Cortex of kidney (tissue), 1 donor: ENCODE measurements around the gene SLC16A4.

ENCODE experiments used
- DNase-seq: peaks from one replicate; lab custom pipeline; 2025; lab: John Stamatoyannopoulos, UW

The SLC16A4 gene

DNA sequence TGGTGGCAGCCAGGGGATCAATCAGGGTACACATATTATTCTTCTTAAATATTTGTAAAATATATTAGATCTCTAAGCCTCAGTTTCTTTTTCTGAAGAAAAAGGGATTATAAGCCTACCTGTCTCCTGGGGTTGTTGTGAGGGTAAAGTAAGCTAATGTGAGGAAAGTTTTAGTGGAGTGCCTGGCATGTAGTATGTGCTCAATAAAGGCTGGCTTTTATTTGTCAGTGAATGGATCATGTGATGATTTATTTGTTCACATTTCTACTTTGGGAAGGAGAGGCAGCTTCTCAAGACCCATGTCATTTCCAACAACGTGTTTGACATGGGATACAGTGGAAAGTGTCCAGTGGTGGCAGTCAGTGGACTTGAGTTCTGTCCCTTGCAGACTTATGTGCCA lies 64.0 kb downstream of the SLC16A4 start:
- DNase-seq = no peak

DNA sequence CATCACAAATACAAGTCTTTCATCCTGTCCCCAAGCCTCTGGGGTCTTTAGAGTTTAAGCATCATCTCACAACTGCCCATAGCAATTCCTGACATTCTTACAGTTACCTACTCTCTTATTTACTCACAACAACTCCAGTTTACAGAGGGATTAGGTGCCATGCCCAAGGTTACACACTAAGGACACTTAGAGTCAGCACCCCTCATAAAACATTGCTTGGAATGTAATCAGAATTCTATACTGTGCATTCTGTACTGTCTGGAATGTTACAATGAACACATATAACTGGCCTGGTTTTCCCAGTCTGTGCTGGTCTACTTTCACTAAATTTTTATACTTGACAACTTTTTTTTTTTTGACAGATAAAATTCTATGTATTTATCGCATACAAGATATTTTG lies 66.2 kb downstream of the SLC16A4 start:
- no peak for DNase-seq

DNA sequence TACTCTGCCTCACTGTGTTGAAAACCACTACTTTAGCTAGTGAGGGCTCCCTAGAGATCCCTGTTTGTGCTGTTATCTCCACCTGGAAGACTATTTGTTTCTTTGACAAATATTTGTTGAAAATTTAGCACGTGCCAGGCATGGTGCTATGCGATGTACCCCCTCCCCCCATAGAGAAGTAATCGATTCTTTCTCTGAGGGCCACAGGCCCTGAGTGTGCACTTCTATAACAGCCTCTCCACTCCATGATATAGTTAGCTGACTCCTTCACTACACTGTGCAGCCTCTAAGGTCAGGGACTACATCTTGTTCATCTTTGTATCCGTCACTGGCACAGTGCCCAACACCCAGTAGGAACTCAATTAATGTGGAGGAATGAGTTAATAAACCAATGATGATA lies 69.0 kb downstream of the SLC16A4 start:
- no peak for DNase-seq

DNA sequence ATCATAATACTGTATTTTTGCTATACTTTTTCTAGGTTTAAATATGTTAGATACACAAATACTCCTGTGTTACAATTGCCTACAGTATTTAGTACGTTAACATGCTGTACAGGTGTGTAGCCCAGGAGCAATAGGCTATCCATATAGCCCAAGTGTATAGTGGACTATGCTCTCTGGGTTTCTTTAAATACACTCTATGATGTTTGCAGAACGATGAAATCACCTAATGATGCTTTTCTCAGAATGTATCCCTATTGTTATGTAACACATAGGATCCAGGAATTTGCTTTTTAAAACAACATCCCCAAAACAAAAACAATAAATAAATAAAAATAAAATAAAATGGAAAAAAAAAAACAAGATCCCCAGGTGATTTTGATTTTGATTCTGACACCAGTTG lies 69.8 kb downstream of the SLC16A4 start:
- DNase-seq = no peak

DNA sequence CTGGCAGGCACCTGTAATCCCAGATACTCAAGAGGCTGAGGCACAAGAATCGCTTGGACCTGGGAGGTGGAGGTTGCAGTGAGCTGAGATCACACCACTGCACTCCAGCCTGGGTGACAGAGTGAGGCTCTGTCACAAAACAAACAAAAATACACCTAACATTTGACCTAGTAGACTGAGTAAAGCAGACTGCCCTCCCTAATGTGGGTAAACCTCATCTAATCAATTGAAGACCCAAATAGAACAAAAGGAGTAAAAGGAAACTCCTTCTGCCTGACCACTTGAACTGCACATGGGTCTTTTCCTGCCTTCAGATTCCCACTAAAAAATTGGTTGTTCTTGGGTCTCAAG lies 70.7 kb downstream of the SLC16A4 start:
- no peak for DNase-seq

DNA sequence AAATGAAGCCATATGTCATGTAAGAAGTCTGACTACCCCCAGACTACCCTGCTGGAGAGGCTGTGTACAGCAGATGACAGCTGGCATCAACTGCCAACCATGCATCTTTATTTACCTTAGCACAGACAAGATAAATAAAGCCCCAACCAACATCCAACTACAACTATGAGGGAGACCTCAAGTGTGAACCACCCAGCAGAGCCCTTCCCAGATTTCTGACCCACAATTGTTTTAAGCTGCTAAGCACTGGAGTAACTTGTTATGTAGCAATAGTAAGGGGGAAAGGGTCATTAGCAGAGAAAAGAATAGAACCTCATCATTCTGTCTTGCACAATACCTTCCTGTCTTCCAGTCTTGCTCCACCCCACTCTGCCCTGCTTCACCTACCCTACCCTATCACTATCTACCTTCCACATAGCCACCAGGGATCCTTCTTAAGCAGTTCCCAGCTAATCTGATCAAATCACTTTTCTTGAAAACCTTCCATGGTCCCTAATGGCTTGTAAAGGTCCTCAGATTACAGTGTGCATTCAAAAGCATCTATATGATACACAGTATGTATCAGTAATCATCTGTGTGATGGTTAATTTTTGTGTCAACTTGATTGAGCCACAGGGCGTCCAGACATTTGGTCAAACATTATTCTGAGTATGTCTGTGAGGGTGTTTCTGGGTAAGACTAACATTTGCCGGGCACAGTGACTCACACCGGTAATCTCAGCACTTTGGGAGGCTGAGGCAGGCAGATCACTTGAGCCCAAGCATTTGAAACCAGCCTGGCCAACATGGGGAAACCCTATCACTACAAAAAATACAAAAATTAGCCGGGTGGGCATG lies 71.3 kb downstream of the SLC16A4 start:
- no peak for DNase-seq

DNA sequence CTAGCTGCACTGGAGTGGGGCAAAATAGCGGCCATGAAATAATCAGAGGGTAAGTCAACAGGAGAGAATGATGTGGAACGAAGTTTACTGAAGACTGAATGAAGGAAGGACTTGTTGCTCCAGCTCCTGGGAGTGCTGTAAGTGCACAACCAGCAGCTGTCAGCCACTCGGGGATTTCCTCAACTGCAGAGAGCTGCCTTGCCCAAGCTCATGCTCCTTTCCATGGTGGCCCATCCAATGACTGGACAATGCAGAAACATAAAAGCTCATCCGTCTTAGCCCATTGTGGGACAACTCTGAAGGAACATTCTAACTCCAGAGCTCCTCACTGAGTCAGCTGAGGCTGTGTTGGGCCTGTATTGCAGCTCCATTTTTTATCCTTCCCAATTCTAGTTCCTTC lies 72.8 kb downstream of the SLC16A4 start:
- no peak for DNase-seq

DNA sequence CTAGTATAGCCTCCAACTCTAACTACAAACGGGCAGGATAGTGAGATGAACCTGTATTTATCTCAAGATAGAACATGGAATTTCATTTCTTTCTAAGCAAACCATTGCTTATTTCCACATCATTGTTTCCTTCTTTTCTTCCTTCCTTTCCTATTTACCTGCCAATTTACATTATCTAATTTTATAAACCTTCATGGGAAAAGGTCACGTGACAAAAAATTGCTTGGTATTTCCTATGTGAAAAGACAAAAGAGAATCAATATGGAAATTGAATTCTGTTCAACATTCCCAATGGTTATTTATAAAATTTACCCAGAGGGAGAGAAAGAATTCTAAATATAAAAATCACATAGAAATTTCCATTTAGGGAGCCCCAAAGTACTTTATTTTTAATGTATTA lies 74.1 kb downstream of the SLC16A4 start:
- no peak for DNase-seq
